ENCODE measurements around the gene DELE1.

The DELE1 gene

GRCh38 chr5:141957367-141957996 is 33.8 kb downstream of the DELE1 start:
- no peak for DNase-seq (ENCODE audit: low spot score)

- peak; percentile 81 for DNase-seq (ENCODE audit: low spot score)
Measured at GRCh38 chr5:141958113-141958512, 34.4 kb downstream of the DELE1 start, which contains the start of gene PCDH12. Gene PCDH12 (minus strand): TSS chr5:141958202. CDS start chr5:141957851, 351 bp downstream.

- DNase-seq (ENCODE audit: low spot score), result no peak
Measured at GRCh38 chr5:141958546-141959172, 35.0 kb downstream of the DELE1 start.

GRCh38 chr5:141960018-141960417 is 36.3 kb downstream of the DELE1 start:
- no peak for DNase-seq (ENCODE audit: low spot score)

GRCh38 chr5:141960449-141961323 is 37.0 kb downstream of the DELE1 start:
- peak; percentile 89 for DNase-seq (ENCODE audit: low spot score)

- DNase-seq (ENCODE audit: low spot score), result no peak
Measured at GRCh38 chr5:141961466-141961865, 37.8 kb downstream of the DELE1 start.

GRCh38 chr5:141963701-141964100 is 40.0 kb downstream of the DELE1 start:
- DNase-seq (ENCODE audit: low spot score), result no peak

GRCh38 chr5:141965071-141965470 is 41.4 kb downstream of the DELE1 start:
- DNase-seq (ENCODE audit: low spot score), result no peak

- no peak for DNase-seq (ENCODE audit: low spot score)
Measured at GRCh38 chr5:141966275-141966962, 42.7 kb downstream of the DELE1 start.

- no peak for DNase-seq (ENCODE audit: low spot score)
Measured at GRCh38 chr5:141966963-141967333, 43.3 kb downstream of the DELE1 start.

GRCh38 chr5:141968914-141969608 is 45.4 kb downstream of the DELE1 start, which contains the start of gene RNF14:
Gene RNF14 (plus strand): TSS chr5:141969105. CDS start chr5:141973589, 4,484 bp downstream.
- peak; percentile 95 for DNase-seq (ENCODE audit: low spot score)

- DNase-seq (ENCODE audit: low spot score), result no peak
Measured at GRCh38 chr5:141969783-141970771, 46.4 kb downstream of the DELE1 start.

GRCh38 chr5:141973871-141974595 is 50.4 kb downstream of the DELE1 start:
- no peak for DNase-seq (ENCODE audit: low spot score)

GRCh38 chr5:141976176-141976575 is 52.5 kb downstream of the DELE1 start:
- DNase-seq (ENCODE audit: low spot score), result no peak

GRCh38 chr5:141978389-141978788 is 54.7 kb downstream of the DELE1 start:
- no peak for DNase-seq (ENCODE audit: low spot score)

GRCh38 chr5:141982626-141983025 is 59.0 kb downstream of the DELE1 start:
- no peak for DNase-seq (ENCODE audit: low spot score)

- no peak for DNase-seq (ENCODE audit: low spot score)
Measured at GRCh38 chr5:141986072-141986471, 62.4 kb downstream of the DELE1 start.

GRCh38 chr5:141989720-141990119 is 66.0 kb downstream of the DELE1 start:
- DNase-seq (ENCODE audit: low spot score), result no peak
